Measurements from ENCODE around the gene SEMA4A.

SEMA4A gene

DNA sequence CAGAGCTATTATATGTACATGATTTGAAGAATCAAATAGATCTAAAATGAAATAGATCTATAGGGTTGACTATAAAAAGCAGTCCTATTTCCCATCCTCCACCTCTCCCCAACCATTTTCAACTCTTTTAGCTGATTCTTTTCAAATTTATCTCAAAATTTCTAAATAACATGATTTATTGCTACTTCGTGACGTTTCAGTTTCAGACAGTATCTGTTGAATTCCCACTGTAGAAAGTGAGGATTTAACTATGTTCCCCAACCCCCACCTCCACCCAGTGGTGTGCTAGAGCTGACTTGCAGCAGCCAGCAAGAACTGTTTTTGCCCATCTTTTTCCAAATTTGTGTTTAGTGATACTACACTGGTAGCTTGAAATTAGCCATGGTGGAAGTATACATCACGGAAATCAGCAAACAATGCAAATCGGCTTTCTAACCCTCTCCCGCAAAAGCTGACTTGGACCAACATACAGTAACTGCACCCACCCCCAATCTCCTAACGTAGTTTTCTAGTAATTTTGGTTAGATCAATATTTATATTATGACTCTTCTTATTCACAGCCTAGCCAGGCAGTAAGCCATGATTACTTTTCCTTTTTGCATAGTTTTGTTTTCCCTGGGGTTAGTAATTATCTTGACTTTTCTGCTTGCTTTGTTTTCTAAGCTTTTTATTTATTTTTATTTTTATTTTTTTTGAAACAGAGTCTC lies 10.9 kb downstream of the SEMA4A start:
- Histone ChIP-seq H3K9me3 (replicated peaks in 1 of 2; ENCODE audit: control insufficient read depth in 2 of 2, insufficient read depth in 1 of 2, low read depth in 1 of 2, low read length in 2 of 2) (peaks cover 0 to 5% of the 10 kb centered on the region in 2 donors), H3K4me1 (ENCODE audit: control insufficient read depth in 2 of 2, insufficient read depth in 1 of 2, low read depth in 1 of 2, low read length in 2 of 2) (peaks cover 11 to 12% of the 10 kb centered on the region in 2 donors), H4K8ac (ENCODE audit: low read depth, low read length) (no peak overlapping the region), H2BK12ac (ENCODE audit: low read length) (no peak overlapping the region), H3K36me3 (replicated peaks in 1 of 2; ENCODE audit: control insufficient read depth in 2 of 2, insufficient read depth in 2 of 2, low read length in 2 of 2) (no peaks in the 10 kb centered on the region), H3K18ac (ENCODE audit: low read length) (no peak overlapping the region), H3K14ac (ENCODE audit: low read length) (no peak overlapping the region), H3K23ac (ENCODE audit: low read depth, low read length, poor library complexity) (no peak overlapping the region), H2BK120ac (ENCODE audit: low read depth, low read length) (no peak overlapping the region), H2AFZ (ENCODE audit: low read length) (no peak overlapping the region), H3K4ac (ENCODE audit: low read length) (no peak overlapping the region), H3K27ac (replicated peaks; ENCODE audit: low read length) (no peak overlapping the region), H2BK5ac (ENCODE audit: low read length) (no peak overlapping the region), H3K4me2 (ENCODE audit: insufficient read depth, low read length, poor library complexity, severe bottlenecking) (no peak overlapping the region), H2AK5ac (ENCODE audit: low read depth, low read length) (no peak overlapping the region), H3K27me3 (ENCODE audit: control insufficient read depth in 3 of 3, insufficient read depth in 3 of 3, low read depth in 1 of 3, low read length in 3 of 3) (peaks cover 0 to 7% (median 0%) of the 10 kb centered on the region in 3 experiments), H2BK15ac (ENCODE audit: low read length) (no peak overlapping the region), H3K9ac (ENCODE audit: low read depth, low read length, poor library complexity) (no peak overlapping the region), H3K79me1 (ENCODE audit: low read depth, low read length) (no peaks in the 10 kb centered on the region), H3K4me3 (ENCODE audit: low read length in 2 of 2) (no peak overlapping the region), H4K91ac (ENCODE audit: low read depth, low read length, poor library complexity) (no peak overlapping the region)
- WGBS, 2 donors (ENCODE audit: extremely low coverage in 2 of 2, insufficient read length in 2 of 2, insufficient replicate concordance in 1 of 2) = no CpG with 5 or more reads among the region's 6 CpGs
- DNase-seq (ENCODE audit: low spot score) = no peak

DNA sequence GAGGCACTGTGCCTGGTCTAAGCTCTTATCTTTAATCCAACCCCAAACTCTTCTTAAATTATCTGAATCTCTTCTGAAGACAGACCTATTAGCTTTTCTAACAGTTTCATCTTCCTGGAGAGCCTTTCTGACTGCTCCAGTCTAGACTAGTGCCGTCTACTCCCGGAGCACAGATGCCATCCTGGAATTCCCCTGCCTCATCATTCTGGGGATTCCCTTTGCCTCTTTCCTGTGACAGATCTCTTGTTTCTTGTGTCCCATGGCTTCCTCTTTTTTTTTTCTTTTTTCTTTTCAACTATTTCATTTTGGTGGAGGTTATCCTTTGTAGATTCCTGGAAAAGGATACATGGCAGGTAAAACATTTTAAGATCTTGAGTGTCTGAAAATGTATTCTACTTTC lies 11.7 kb downstream of the SEMA4A start:
- no peak overlapping the region for H2BK120ac ChIP-seq (ENCODE audit: low read depth, low read length)
- H2AK5ac ChIP-seq (ENCODE audit: low read depth, low read length) = no peak overlapping the region
- H2BK5ac ChIP-seq (ENCODE audit: low read length) = no peak overlapping the region
- H3K36me3 ChIP-seq (replicated peaks in 1 of 2; ENCODE audit: control insufficient read depth in 2 of 2, insufficient read depth in 2 of 2, low read length in 2 of 2) = no peaks in the 10 kb centered on the region
- no peak overlapping the region for H3K23ac ChIP-seq (ENCODE audit: low read depth, low read length, poor library complexity)
- no peak overlapping the region for H3K9ac ChIP-seq (ENCODE audit: low read depth, low read length, poor library complexity)
- no peak overlapping the region for H3K4me3 ChIP-seq (ENCODE audit: low read length in 2 of 2)
- no CpG with 5 or more reads among the region's 2 CpGs for WGBS, 2 donors (ENCODE audit: extremely low coverage in 2 of 2, insufficient read length in 2 of 2, insufficient replicate concordance in 1 of 2)
- H3K27me3 ChIP-seq (ENCODE audit: control insufficient read depth in 3 of 3, insufficient read depth in 3 of 3, low read depth in 1 of 3, low read length in 3 of 3) = peaks cover 0 to 5% (median 0%) of the 10 kb centered on the region in 3 experiments
- H2AFZ ChIP-seq (ENCODE audit: low read length) = no peak overlapping the region
- peaks cover 0 to 5% of the 10 kb centered on the region in 2 donors for H3K9me3 ChIP-seq (replicated peaks in 1 of 2; ENCODE audit: control insufficient read depth in 2 of 2, insufficient read depth in 1 of 2, low read depth in 1 of 2, low read length in 2 of 2)
- no peak for DNase-seq (ENCODE audit: low spot score)
- peaks cover 10 to 11% of the 10 kb centered on the region in 2 donors for H3K4me1 ChIP-seq (ENCODE audit: control insufficient read depth in 2 of 2, insufficient read depth in 1 of 2, low read depth in 1 of 2, low read length in 2 of 2)
- no peak overlapping the region for H3K27ac ChIP-seq (replicated peaks; ENCODE audit: low read length)
- no peak overlapping the region for H3K4ac ChIP-seq (ENCODE audit: low read length)
- no peak overlapping the region for H2BK15ac ChIP-seq (ENCODE audit: low read length)
- no peak overlapping the region for H3K18ac ChIP-seq (ENCODE audit: low read length)
- H2BK12ac ChIP-seq (ENCODE audit: low read length) = no peak overlapping the region
- no peak overlapping the region for H4K8ac ChIP-seq (ENCODE audit: low read depth, low read length)
- no peak overlapping the region for H3K4me2 ChIP-seq (ENCODE audit: insufficient read depth, low read length, poor library complexity, severe bottlenecking)
- H3K79me1 ChIP-seq (ENCODE audit: low read depth, low read length) = no peaks in the 10 kb centered on the region
- no peak overlapping the region for H4K91ac ChIP-seq (ENCODE audit: low read depth, low read length, poor library complexity)
- no peak overlapping the region for H3K14ac ChIP-seq (ENCODE audit: low read length)

DNA sequence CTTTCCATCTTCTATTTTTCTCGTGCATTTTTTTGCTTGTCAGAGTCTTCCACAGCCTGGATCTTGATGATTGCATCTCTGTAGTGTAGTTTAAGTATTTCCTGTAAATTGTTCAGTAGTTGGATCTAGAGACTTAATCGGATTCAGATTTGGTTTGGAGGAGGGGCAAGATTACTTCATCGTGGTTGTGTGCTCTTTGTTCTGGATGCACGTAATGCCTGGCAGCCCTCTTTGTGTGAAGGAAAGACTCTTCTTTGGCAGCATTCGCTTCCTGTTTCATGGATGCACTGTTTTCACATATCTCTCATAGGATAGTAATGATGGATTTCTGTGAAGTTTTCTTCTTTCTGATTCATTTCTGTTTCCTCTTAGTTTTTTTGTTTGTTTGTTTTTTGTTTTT lies 14.2 kb downstream of the SEMA4A start:
- no peak overlapping the region for H2BK12ac ChIP-seq (ENCODE audit: low read length)
- H3K79me1 ChIP-seq (ENCODE audit: low read depth, low read length) = no peaks in the 10 kb centered on the region
- H2AK5ac ChIP-seq (ENCODE audit: low read depth, low read length) = no peak overlapping the region
- H3K23ac ChIP-seq (ENCODE audit: low read depth, low read length, poor library complexity) = no peak overlapping the region
- H3K4ac ChIP-seq (ENCODE audit: low read length) = no peak overlapping the region
- no peak overlapping the region for H2BK15ac ChIP-seq (ENCODE audit: low read length)
- WGBS, 2 donors (ENCODE audit: extremely low coverage in 2 of 2, insufficient read length in 2 of 2, insufficient replicate concordance in 1 of 2) = no CpG with 5 or more reads among the region's 5 CpGs
- DNase-seq (ENCODE audit: low spot score) = no peak
- H2AFZ ChIP-seq (ENCODE audit: low read length) = peak overlapping the region; percentile 3
- H2BK5ac ChIP-seq (ENCODE audit: low read length) = no peak overlapping the region
- no peak overlapping the region for H4K91ac ChIP-seq (ENCODE audit: low read depth, low read length, poor library complexity)
- no peak overlapping the region for H3K18ac ChIP-seq (ENCODE audit: low read length)
- no peak overlapping the region for H4K8ac ChIP-seq (ENCODE audit: low read depth, low read length)
- H3K4me1 ChIP-seq (ENCODE audit: control insufficient read depth in 2 of 2, insufficient read depth in 1 of 2, low read depth in 1 of 2, low read length in 2 of 2) = no peaks in the 10 kb centered on the region
- no peak overlapping the region for H2BK120ac ChIP-seq (ENCODE audit: low read depth, low read length)
- H3K4me3 ChIP-seq (ENCODE audit: low read length in 2 of 2) = no peak overlapping the region
- no peak overlapping the region for H3K9ac ChIP-seq (ENCODE audit: low read depth, low read length, poor library complexity)
- H3K9me3 ChIP-seq (replicated peaks in 1 of 2; ENCODE audit: control insufficient read depth in 2 of 2, insufficient read depth in 1 of 2, low read depth in 1 of 2, low read length in 2 of 2) = peaks cover 0 to 5% of the 10 kb centered on the region in 2 donors
- H3K27me3 ChIP-seq (ENCODE audit: control insufficient read depth in 3 of 3, insufficient read depth in 3 of 3, low read depth in 1 of 3, low read length in 3 of 3) = peaks cover 0 to 2% (median 0%) of the 10 kb centered on the region in 3 experiments
- no peak overlapping the region for H3K4me2 ChIP-seq (ENCODE audit: insufficient read depth, low read length, poor library complexity, severe bottlenecking)
- H3K36me3 ChIP-seq (replicated peaks in 1 of 2; ENCODE audit: control insufficient read depth in 2 of 2, insufficient read depth in 2 of 2, low read length in 2 of 2) = no peaks in the 10 kb centered on the region
- H3K14ac ChIP-seq (ENCODE audit: low read length) = no peak overlapping the region
- H3K27ac ChIP-seq (replicated peaks; ENCODE audit: low read length) = no peak overlapping the region

DNA sequence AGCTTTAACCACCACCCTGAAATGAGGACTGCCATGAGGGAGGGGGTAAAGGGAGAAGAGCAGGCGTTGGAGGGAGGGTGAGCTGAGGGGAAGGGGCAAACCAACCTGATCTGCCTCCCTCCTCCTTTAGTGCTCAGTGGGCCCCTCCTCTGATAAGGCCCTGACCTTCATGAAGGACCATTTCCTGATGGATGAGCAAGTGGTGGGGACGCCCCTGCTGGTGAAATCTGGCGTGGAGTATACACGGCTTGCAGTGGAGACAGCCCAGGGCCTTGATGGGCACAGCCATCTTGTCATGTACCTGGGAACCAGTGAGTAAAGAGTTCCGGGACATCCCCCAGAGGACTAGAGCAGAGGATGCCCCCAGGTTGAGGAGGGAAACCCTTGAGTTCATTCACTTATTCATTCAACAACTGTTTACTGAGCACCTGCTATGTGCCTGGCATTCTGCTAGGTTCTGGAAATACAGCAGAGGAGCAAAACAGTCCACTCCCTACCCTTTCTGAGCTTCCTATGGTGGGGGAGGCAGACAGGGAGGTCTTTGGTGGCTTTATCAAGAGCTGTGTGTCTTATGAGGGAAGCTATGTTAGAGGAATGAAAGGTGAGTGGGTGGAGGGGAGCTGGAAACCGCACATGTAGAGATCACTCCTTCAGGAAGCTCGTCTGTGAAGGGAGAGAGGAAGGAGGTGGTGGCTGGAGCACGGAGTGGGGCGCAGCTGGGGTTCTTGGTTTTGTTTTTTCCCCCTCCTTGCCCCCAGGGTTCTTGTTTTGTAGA lies 19.5 kb downstream of the SEMA4A start:
- no peak overlapping the region for H2BK5ac ChIP-seq (ENCODE audit: low read length)
- H3K4me2 ChIP-seq (ENCODE audit: insufficient read depth, low read length, poor library complexity, severe bottlenecking) = no peak overlapping the region
- no peaks in the 10 kb centered on the region for H3K79me1 ChIP-seq (ENCODE audit: low read depth, low read length)
- no peak overlapping the region for H3K4ac ChIP-seq (ENCODE audit: low read length)
- no peaks in the 10 kb centered on the region for H3K9me3 ChIP-seq (replicated peaks in 1 of 2; ENCODE audit: control insufficient read depth in 2 of 2, insufficient read depth in 1 of 2, low read depth in 1 of 2, low read length in 2 of 2)
- no peak overlapping the region for H4K8ac ChIP-seq (ENCODE audit: low read depth, low read length)
- no peak overlapping the region for H3K27ac ChIP-seq (replicated peaks; ENCODE audit: low read length)
- H3K14ac ChIP-seq (ENCODE audit: low read length) = no peak overlapping the region
- H3K27me3 ChIP-seq (ENCODE audit: control insufficient read depth in 3 of 3, insufficient read depth in 3 of 3, low read depth in 1 of 3, low read length in 3 of 3) = peaks cover 0 to 18% (median 0%) of the 10 kb centered on the region in 3 experiments
- H2BK120ac ChIP-seq (ENCODE audit: low read depth, low read length) = no peak overlapping the region
- H2BK15ac ChIP-seq (ENCODE audit: low read length) = no peak overlapping the region
- no peak overlapping the region for H2AFZ ChIP-seq (ENCODE audit: low read length)
- H3K18ac ChIP-seq (ENCODE audit: low read length) = no peak overlapping the region
- H3K23ac ChIP-seq (ENCODE audit: low read depth, low read length, poor library complexity) = no peak overlapping the region
- no peak overlapping the region for H3K4me3 ChIP-seq (ENCODE audit: low read length in 2 of 2)
- no peak overlapping the region for H3K9ac ChIP-seq (ENCODE audit: low read depth, low read length, poor library complexity)
- H2AK5ac ChIP-seq (ENCODE audit: low read depth, low read length) = no peak overlapping the region
- DNase-seq (ENCODE audit: low spot score) = no peak
- H4K91ac ChIP-seq (ENCODE audit: low read depth, low read length, poor library complexity) = no peak overlapping the region
- peaks cover 0 to 3% of the 10 kb centered on the region in 2 donors for H3K4me1 ChIP-seq (ENCODE audit: control insufficient read depth in 2 of 2, insufficient read depth in 1 of 2, low read depth in 1 of 2, low read length in 2 of 2)
- H3K36me3 ChIP-seq (replicated peaks in 1 of 2; ENCODE audit: control insufficient read depth in 2 of 2, insufficient read depth in 2 of 2, low read length in 2 of 2) = peaks cover 0 to 2% of the 10 kb centered on the region in 2 donors
- H2BK12ac ChIP-seq (ENCODE audit: low read length) = no peak overlapping the region
- WGBS, 2 donors (ENCODE audit: extremely low coverage in 2 of 2, insufficient read length in 2 of 2, insufficient replicate concordance in 1 of 2) = no CpG with 5 or more reads among the region's 9 CpGs
